SK-N-SH (cell line): ENCODE measurements around the gene RAB21. TPM values are rescaled to one million over a fixed set of nuclear protein-coding genes. Genes with fewer than 3 reads are reported as not detected.

ENCODE experiments used
- CTCF ChIA-PET: fragments of 300-600, 350-600 bp; formaldehyde crosslinking; extraction: SDS; loops from one replicate; lab custom pipeline; 2021; lab: Yijun Ruan, JAX
- POLR2A ChIA-PET: fragments of 350-600 bp; sonication (Branson Sonifier 250); formaldehyde crosslinking; extraction: SDS; loops from one replicate; lab custom pipeline; 2020; ENCODE audit warnings: antibody characterized with exemption, inconsistent platforms; lab: Yijun Ruan, JAX
- DNase-seq: peaks from one replicate; pipeline ENCODE4 v3.0.0; 2012
- H2AFZ ChIP-seq: fragments of 200-600 bp; sonication (generic); 2 replicates; pipeline ENCODE4 v1.8.1; 2016; ENCODE audit warnings: antibody characterized with exemption, mild to moderate bottlenecking, low read depth
- H3F3A ChIP-seq: fragments of 200-600 bp; sonication (generic); replicated peaks from 2 replicates; pipeline ENCODE3; 2016; ENCODE audit warnings: antibody characterized with exemption, mild to moderate bottlenecking; ENCODE audit not compliant: insufficient read depth
- H3K27ac ChIP-seq, 2 experiments: fragments of 200-500 bp in 1 of 2; fragments of 200-600 bp in 1 of 2; sonication (Bioruptor generic) in 1 of 2; sonication (generic), shearing (Covaris generic) in 1 of 2; 2 replicates each; pipeline versions ENCODE4 v1.5.1 to v1.6.1; 2014 to 2016; ENCODE audit warnings: low read depth in 2 of 2, inconsistent platforms in 1 of 2, low read length in 1 of 2, mild to moderate bottlenecking in 1 of 2, mixed read lengths in 1 of 2
- H3K27me3 ChIP-seq: fragments of 200-600 bp; sonication (generic), shearing (Covaris generic); 2 replicates; pipeline ENCODE4 v1.6.1; 2016; ENCODE audit warnings: mixed run types; ENCODE audit not compliant: insufficient read depth
- H3K36me3 ChIP-seq, 2 experiments: fragments of 200-500 bp in 1 of 2; fragments of 200-600 bp in 1 of 2; sonication (Bioruptor generic) in 1 of 2; sonication (generic) in 1 of 2; replicated peaks in 1 of 2; 2 replicates each; pipeline versions ENCODE3 to v1.5.1; 2014 to 2016; ENCODE audit warnings: low read length in 1 of 2, mild to moderate bottlenecking in 1 of 2; ENCODE audit not compliant: insufficient read depth in 2 of 2, control insufficient read depth in 1 of 2
- H3K4me1 ChIP-seq, 2 experiments: fragments of 200-500 bp in 1 of 2; fragments of 200-600 bp in 1 of 2; sonication (Bioruptor generic) in 1 of 2; sonication (generic), shearing (Covaris generic) in 1 of 2; 2 replicates each; pipeline versions ENCODE4 v1.5.1 to v1.6.1; 2014 to 2016; ENCODE audit warnings: low read depth in 1 of 2, low read length in 1 of 2, mixed run types in 1 of 2; ENCODE audit not compliant: insufficient read depth in 2 of 2, control insufficient read depth in 1 of 2
- H3K4me2 ChIP-seq: fragments of 200-600 bp; sonication (generic), shearing (Covaris generic); 2 replicates; pipeline ENCODE4 v1.6.1; 2017; ENCODE audit warnings: mixed run types
- H3K4me3 ChIP-seq, 2 experiments: fragments of 200-500 bp in 1 of 2; fragments of 200-600 bp in 1 of 2; sonication (Bioruptor generic) in 1 of 2; sonication (generic), shearing (Covaris generic) in 1 of 2; 2 replicates each; pipeline versions ENCODE4 v1.5.1 to v1.8.1; 2014 to 2016; ENCODE audit warnings: low read depth in 2 of 2, inconsistent platforms in 1 of 2, low read length in 1 of 2, mild to moderate bottlenecking in 1 of 2, mixed read lengths in 1 of 2, moderate library complexity in 1 of 2
- H3K79me2 ChIP-seq: fragments of 200-600 bp; sonication (generic); 2 replicates; pipeline ENCODE4 v1.8.1; 2017; ENCODE audit warnings: mild to moderate bottlenecking; ENCODE audit not compliant: insufficient read depth
- H3K9ac ChIP-seq: fragments of 200-600 bp; sonication (generic); 2 replicates; pipeline ENCODE4 v1.6.1; 2017; ENCODE audit warnings: mixed run types
- H3K9me2 ChIP-seq: fragments of 200-600 bp; sonication (generic); 2 replicates; pipeline ENCODE4 v1.6.1; 2017; ENCODE audit warnings: mixed run types
- H3K9me3 ChIP-seq: fragments of 200-600 bp; sonication (generic); 2 replicates; pipeline ENCODE4 v1.6.1; 2017; ENCODE audit warnings: mixed run types, mild to moderate bottlenecking, moderate library complexity
- H4K20me1 ChIP-seq: fragments of 200-600 bp; sonication (generic); 2 replicates; pipeline ENCODE4 v1.6.1; 2017; ENCODE audit warnings: mild to moderate bottlenecking, mixed run types; ENCODE audit not compliant: insufficient read depth
- MEF2A ChIP-seq: IDR thresholded peaks from 2 replicates; pipeline ENCODE4 v1.4.0; 2012; ENCODE audit warnings: low read depth, borderline replicate concordance
- POLR2AphosphoS5 ChIP-seq: IDR thresholded peaks from 2 replicates; pipeline ENCODE4 v1.6.1; 2012; ENCODE audit warnings: low read depth, low read length
- TCF12 ChIP-seq: IDR thresholded peaks from 2 replicates; pipeline ENCODE4 v1.4.0; 2012
- YY1 ChIP-seq: IDR thresholded peaks from 2 replicates; pipeline ENCODE4 v1.4.0; 2012; ENCODE audit warnings: low read depth, mild to moderate bottlenecking
- WGBS: methylation state at CpG from one replicate; pipeline ENCODE4 v1.1.6; 2017; ENCODE audit warnings: low lambda C conversion rate; 5-methylcytosine and 5-hydroxymethylcytosine counted together
- polyA plus RNA-seq, 3 experiments: library from polyadenylated mRNA; depleted of rRNA; stranded (reverse); fragments of >200 nt; gene quantifications; 2 replicates each; pipeline ENCODE4 v1.2.3, GENCODE V29; 2012
- TF ChIP-seq, protein P1 (sequence below): fragments of 150-350 bp; IDR thresholded peaks from 2 replicates; pipeline ENCODE4 v1.6.1; 2017; ENCODE audit warnings: antibody characterized with exemption, low read length, low read depth, borderline replicate concordance
- TF ChIP-seq, protein P2 (sequence below): IDR thresholded peaks from 2 replicates; pipeline ENCODE4; 2012
- TF ChIP-seq, protein P3 (sequence below): IDR thresholded peaks from 2 replicates; pipeline ENCODE4 v1.4.0; 2012; ENCODE audit warnings: low read depth
- TF ChIP-seq, protein P4 (sequence below): fragments of 200-600 bp; sonication (generic); IDR thresholded peaks from 2 replicates; pipeline ENCODE4 v1.6.1; 2017; ENCODE audit warnings: antibody characterized with exemption, mild to moderate bottlenecking, moderate library complexity
- TF ChIP-seq, protein P5 (sequence below): IDR thresholded peaks from 2 replicates; pipeline ENCODE4 v1.6.1; 2012; ENCODE audit warnings: mild to moderate bottlenecking, low read depth, low read length, moderate library complexity

The RAB21 gene
- polyA plus RNA-seq, 1 of the 3 experiments (the other 2 are of a cell fraction): 6.5 TPM

DNA sequence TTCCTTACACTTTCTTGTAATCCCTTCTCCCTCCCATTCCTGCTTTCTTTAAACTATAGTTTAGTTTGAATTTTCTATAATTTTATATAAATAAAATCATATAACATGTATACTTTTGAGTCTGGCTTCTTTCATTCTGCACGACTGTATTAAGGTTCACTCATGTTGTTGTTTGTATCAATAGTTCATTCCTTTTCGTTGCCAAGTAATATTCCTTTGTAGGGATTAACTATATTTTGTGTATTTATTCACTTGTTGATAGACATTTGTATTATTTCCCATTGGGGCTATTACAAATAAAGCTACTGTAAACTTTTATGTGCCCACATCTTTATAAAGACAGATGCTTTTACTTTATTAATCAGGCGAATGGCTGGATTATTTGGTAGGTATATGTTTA is 45.5 kb downstream of the RAB21 start (continued):
- TF ChIP-seq, protein P1, sequence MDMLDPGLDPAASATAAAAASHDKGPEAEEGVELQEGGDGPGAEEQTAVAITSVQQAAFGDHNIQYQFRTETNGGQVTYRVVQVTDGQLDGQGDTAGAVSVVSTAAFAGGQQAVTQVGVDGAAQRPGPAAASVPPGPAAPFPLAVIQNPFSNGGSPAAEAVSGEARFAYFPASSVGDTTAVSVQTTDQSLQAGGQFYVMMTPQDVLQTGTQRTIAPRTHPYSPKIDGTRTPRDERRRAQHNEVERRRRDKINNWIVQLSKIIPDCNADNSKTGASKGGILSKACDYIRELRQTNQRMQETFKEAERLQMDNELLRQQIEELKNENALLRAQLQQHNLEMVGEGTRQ: no peak

- peaks cover 4% of the 10 kb centered on the region for H3F3A ChIP-seq
- H3K79me2 ChIP-seq: no peaks in the 10 kb centered on the region
- no peaks in the 10 kb centered on the region; the same call in 1 of the 2 replicates for H3K9me3 ChIP-seq
- H3K4me3 ChIP-seq: no peak overlapping the region
- no peak for TF ChIP-seq TCF12
- TF ChIP-seq, protein P2, sequence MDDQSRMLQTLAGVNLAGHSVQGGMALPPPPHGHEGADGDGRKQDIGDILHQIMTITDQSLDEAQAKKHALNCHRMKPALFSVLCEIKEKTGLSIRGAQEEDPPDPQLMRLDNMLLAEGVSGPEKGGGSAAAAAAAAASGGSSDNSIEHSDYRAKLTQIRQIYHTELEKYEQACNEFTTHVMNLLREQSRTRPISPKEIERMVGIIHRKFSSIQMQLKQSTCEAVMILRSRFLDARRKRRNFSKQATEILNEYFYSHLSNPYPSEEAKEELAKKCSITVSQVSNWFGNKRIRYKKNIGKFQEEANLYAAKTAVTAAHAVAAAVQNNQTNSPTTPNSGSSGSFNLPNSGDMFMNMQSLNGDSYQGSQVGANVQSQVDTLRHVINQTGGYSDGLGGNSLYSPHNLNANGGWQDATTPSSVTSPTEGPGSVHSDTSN: 0 out of 2 replicates have a peak, but pooled peaks have one; percentile 17
- H4K20me1 ChIP-seq: no peaks in the 10 kb centered on the region
- ChIA-PET CTCF (no interaction called here), POLR2A (no interaction called here)
- H3K27ac ChIP-seq: no peak overlapping the region
- H3K36me3 ChIP-seq: no peaks in the 10 kb centered on the region
- 25% methylated on average over 6 of the region's 6 CpGs for WGBS
- no peaks in the 10 kb centered on the region for H3K27me3 ChIP-seq
- no peaks in the 10 kb centered on the region for H3K9me2 ChIP-seq
- no peaks in the 10 kb centered on the region; a peak in 2 of 4 replicates for H3K4me1 ChIP-seq
- DNase-seq: no peak
- no peak overlapping the region for H3K4me2 ChIP-seq
- no peak overlapping the region for H3K9ac ChIP-seq
- no peak overlapping the region for H2AFZ ChIP-seq
These were observed 49.8 kb downstream of the RAB21 start for GRCh38 chr12:71804505-71804904.

GRCh38 chr12:71810921-71811320 is 56.3 kb downstream of the RAB21 start:
- DNase-seq: no peak
- ChIA-PET POLR2A (no interaction called here), CTCF (interaction anchor here (1.1 kb wide), 1 partner anchor 1287 kb away, joined by 3 read pairs; no protein-coding TSS in a partner anchor)
- Histone ChIP-seq H3F3A (no peaks in the 10 kb centered on the region), H3K79me2 (no peaks in the 10 kb centered on the region), H2AFZ (peak overlapping the region; percentile 32), H3K4me3 (no peak overlapping the region), H3K9me3 (no peaks in the 10 kb centered on the region), H3K9me2 (no peaks in the 10 kb centered on the region), H3K4me1 (no peaks in the 10 kb centered on the region), H3K27me3 (no peaks in the 10 kb centered on the region; the same call in 1 of the 2 replicates), H3K4me2 (no peak overlapping the region; the same call in 1 of the 2 replicates), H4K20me1 (no peaks in the 10 kb centered on the region), H3K36me3 (no peaks in the 10 kb centered on the region), H3K27ac (no peak overlapping the region), H3K9ac (no peak overlapping the region)
- TF ChIP-seq, protein P3, sequence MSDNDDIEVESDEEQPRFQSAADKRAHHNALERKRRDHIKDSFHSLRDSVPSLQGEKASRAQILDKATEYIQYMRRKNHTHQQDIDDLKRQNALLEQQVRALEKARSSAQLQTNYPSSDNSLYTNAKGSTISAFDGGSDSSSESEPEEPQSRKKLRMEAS: no peak
- TF ChIP-seq MEF2A (no peak), POLR2AphosphoS5 (no peak), YY1 (no peak)
- TF ChIP-seq, protein P4, sequence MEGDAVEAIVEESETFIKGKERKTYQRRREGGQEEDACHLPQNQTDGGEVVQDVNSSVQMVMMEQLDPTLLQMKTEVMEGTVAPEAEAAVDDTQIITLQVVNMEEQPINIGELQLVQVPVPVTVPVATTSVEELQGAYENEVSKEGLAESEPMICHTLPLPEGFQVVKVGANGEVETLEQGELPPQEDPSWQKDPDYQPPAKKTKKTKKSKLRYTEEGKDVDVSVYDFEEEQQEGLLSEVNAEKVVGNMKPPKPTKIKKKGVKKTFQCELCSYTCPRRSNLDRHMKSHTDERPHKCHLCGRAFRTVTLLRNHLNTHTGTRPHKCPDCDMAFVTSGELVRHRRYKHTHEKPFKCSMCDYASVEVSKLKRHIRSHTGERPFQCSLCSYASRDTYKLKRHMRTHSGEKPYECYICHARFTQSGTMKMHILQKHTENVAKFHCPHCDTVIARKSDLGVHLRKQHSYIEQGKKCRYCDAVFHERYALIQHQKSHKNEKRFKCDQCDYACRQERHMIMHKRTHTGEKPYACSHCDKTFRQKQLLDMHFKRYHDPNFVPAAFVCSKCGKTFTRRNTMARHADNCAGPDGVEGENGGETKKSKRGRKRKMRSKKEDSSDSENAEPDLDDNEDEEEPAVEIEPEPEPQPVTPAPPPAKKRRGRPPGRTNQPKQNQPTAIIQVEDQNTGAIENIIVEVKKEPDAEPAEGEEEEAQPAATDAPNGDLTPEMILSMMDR: no peak
- TF ChIP-seq, protein P2: no peak
- TF ChIP-seq, protein P1: no peak
- TF ChIP-seq, protein P5, sequence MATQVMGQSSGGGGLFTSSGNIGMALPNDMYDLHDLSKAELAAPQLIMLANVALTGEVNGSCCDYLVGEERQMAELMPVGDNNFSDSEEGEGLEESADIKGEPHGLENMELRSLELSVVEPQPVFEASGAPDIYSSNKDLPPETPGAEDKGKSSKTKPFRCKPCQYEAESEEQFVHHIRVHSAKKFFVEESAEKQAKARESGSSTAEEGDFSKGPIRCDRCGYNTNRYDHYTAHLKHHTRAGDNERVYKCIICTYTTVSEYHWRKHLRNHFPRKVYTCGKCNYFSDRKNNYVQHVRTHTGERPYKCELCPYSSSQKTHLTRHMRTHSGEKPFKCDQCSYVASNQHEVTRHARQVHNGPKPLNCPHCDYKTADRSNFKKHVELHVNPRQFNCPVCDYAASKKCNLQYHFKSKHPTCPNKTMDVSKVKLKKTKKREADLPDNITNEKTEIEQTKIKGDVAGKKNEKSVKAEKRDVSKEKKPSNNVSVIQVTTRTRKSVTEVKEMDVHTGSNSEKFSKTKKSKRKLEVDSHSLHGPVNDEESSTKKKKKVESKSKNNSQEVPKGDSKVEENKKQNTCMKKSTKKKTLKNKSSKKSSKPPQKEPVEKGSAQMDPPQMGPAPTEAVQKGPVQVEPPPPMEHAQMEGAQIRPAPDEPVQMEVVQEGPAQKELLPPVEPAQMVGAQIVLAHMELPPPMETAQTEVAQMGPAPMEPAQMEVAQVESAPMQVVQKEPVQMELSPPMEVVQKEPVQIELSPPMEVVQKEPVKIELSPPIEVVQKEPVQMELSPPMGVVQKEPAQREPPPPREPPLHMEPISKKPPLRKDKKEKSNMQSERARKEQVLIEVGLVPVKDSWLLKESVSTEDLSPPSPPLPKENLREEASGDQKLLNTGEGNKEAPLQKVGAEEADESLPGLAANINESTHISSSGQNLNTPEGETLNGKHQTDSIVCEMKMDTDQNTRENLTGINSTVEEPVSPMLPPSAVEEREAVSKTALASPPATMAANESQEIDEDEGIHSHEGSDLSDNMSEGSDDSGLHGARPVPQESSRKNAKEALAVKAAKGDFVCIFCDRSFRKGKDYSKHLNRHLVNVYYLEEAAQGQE: no peak
- 12% methylated on average over 3 of the region's 3 CpGs for WGBS
